ENCODE results near the gene GRIN2A. TPM values are rescaled to one million over a fixed set of nuclear protein-coding genes. Genes with fewer than 3 reads are reported as not detected.

The GRIN2A gene
- total RNA-seq, 2 donors from 2014 or later, result not detected

DNA sequence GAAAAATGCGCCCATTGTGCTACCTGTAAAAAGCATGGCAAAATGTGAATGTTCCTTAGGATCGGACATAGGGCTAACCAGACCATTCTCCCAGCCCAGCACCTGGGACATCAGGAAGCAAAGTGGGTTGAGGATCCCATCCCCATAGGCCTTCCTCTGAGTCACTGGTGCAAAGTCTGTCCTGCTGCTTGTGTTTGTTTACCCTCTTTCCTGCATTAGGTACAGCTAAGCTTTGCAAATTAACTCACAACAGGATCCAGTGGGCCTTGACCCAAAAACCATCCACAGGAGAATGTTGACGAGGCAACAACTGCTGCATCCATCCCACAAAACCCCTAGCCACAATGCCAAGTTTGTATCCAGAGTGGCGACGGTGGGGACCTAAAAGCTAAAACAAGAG, 106.2 kb downstream of the GRIN2A start:
- no peaks in the 10 kb centered on the region for H3K36me3 Mint-ChIP-seq (ENCODE audit: low read depth)
- H3K4me1 Mint-ChIP-seq, result no peaks in the 10 kb centered on the region
- no peak for ATAC-seq (replicated peaks)
- peaks cover 3% of the 10 kb centered on the region for H3K27me3 Mint-ChIP-seq
- no peak overlapping the region for H3K4me3 Mint-ChIP-seq
- H3K9me3 Mint-ChIP-seq, result no peaks in the 10 kb centered on the region
- H3K27ac Mint-ChIP-seq, result no peak overlapping the region

DNA sequence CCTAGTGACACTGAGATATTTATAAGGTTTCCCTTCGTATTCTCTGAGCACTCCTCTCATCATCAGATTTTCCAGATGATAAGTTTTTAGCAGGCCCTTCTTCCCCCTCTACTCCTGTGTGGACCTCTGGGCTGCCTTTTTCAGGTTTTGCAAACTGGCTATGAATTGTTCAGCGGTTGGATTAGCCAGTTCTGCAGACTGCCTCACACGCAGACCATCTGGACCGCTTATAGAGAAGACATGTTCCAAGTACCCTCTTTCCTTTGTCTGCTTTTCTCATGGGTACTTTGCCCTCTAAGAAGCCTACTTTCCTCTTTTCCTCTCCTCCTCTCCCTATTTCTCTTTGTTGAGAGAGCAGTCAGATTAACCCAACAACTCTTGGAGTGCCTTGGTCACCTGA, 111.6 kb downstream of the GRIN2A start:
- Mint-ChIP-seq H3K9me3 (peaks cover 6% of the 10 kb centered on the region), H3K4me3 (no peak overlapping the region)
- ATAC-seq (replicated peaks), result no peak

DNA sequence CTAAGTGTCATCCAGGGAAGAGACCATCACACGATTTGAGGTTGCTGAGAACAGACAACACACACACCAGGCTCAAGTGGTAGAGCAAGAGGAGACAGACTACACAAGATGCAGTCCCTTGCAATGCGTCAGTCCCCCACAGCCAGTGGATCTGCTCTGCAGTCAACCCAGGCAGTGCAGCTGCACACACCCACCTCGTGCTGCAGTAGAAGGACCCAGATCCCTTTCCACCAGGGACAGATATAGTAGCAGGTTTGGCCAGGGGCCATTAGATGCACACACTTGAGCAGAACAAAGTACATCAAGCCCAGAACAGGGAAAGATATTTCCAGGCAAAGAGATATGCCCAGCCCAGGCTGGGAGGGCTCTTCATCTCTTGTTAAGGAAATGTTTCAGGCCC, 112.9 kb downstream of the GRIN2A start:
- peaks cover 6% of the 10 kb centered on the region for H3K9me3 Mint-ChIP-seq
- no peak for ATAC-seq (replicated peaks)
- peaks cover 9% of the 10 kb centered on the region for H3K27me3 Mint-ChIP-seq
- H3K27ac Mint-ChIP-seq, result no peak overlapping the region
- H3K4me3 Mint-ChIP-seq, result no peak overlapping the region
- no peaks in the 10 kb centered on the region for H3K36me3 Mint-ChIP-seq (ENCODE audit: low read depth)
- H3K4me1 Mint-ChIP-seq, result no peaks in the 10 kb centered on the region

More for the DNA sequence above, 111.6 kb downstream of the GRIN2A start:
- H3K4me1 Mint-ChIP-seq, result no peaks in the 10 kb centered on the region
- H3K36me3 Mint-ChIP-seq (ENCODE audit: low read depth), result no peaks in the 10 kb centered on the region
- peaks cover 9% of the 10 kb centered on the region for H3K27me3 Mint-ChIP-seq
- H3K27ac Mint-ChIP-seq, result no peak overlapping the region

DNA sequence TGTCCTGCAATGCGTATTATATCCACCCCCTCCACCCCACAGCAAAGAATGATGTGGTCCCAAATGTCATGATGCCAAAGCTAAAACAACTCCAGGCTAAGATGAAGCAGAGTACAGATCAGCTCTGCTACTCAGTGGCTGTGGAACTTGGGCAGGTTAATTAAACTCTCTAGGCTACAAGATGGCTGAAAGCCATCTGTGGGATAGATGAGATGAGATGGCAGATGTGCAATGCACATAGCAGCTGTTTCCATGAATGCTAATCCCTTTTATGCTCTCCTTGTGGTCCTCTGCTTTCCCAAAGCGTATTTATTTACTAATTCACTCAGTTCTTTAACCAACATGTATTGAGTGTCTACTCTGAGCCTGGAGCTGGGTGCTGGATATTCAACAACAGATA, 114.4 kb downstream of the GRIN2A start:
- no peaks in the 10 kb centered on the region for H3K36me3 Mint-ChIP-seq (ENCODE audit: low read depth)
- H3K9me3 Mint-ChIP-seq, result peaks cover 6% of the 10 kb centered on the region
- no peak for ATAC-seq (replicated peaks)
- no peaks in the 10 kb centered on the region for H3K4me1 Mint-ChIP-seq
- peaks cover 9% of the 10 kb centered on the region for H3K27me3 Mint-ChIP-seq
- no peak overlapping the region for H3K27ac Mint-ChIP-seq
- H3K4me3 Mint-ChIP-seq, result no peak overlapping the region

DNA sequence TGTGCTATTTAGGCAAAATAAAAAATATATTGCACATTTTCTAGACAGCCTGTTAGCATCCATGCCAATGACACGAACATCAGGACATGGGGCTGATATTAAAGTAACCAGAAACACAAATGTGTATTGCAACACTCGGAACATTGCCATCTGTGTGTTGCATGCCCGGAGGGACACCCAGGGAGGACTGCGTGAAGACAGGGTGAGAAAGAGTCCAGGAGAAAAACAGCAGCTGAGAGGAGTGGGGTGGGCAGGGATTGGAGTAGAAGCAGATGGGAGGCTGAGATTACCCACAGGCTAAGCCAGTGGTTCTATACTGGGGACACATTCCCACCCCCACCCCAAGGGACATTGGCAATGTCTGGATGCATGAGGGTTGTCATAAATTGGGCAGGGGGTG, 114.8 kb downstream of the GRIN2A start:
- H3K27ac Mint-ChIP-seq, result no peak overlapping the region
- H3K4me3 Mint-ChIP-seq, result no peak overlapping the region
- H3K4me1 Mint-ChIP-seq, result no peaks in the 10 kb centered on the region
- no peak for ATAC-seq (replicated peaks)
- no peaks in the 10 kb centered on the region for H3K36me3 Mint-ChIP-seq (ENCODE audit: low read depth)
- H3K27me3 Mint-ChIP-seq, result peaks cover 9% of the 10 kb centered on the region
- peaks cover 6% of the 10 kb centered on the region for H3K9me3 Mint-ChIP-seq

DNA sequence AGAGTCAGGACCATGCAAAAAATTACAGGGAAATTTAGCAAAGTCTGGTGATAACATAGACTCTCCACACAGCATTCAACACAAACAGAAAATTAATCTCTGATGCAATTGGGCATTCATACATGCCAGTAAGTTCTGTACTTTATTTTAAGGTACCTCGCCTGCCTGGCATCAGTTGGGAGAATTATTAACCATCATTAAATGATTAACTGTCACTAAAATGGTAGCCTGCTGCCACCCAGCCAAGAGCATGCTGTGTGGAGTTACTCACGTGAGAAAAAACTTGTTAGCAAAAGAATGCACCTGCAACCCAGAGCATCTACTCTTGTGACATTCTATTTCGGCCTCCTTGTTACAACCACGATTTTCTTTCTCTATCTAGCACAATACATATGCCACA, 117.2 kb downstream of the GRIN2A start:
- ATAC-seq (replicated peaks), result no peak
- Mint-ChIP-seq H3K9me3 (peaks cover 6% of the 10 kb centered on the region), H3K27me3 (peaks cover 7% of the 10 kb centered on the region), H3K4me3 (no peak overlapping the region), H3K27ac (no peak overlapping the region), H3K36me3 (ENCODE audit: low read depth) (no peaks in the 10 kb centered on the region), H3K4me1 (no peaks in the 10 kb centered on the region)

DNA sequence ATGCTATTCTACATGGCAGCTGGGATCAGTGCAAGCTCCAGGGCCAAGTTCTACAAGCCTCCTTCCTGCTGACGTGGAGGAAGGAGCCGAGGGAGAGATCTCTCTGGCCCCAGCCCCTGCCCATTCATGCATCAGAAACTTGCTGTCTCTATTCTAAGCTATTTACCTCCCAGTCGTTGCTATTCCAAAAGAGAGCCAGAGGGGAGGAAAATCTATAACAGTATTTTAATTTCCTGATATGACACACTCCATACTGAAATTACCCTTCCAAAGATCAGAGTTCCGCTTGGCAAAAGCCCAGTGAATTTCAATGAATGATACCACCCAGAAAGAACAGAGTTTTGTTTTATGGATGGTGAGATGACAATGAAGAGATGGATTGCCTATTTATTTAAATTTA, 133.4 kb downstream of the GRIN2A start:
- no peaks in the 10 kb centered on the region for H3K36me3 Mint-ChIP-seq (ENCODE audit: low read depth)
- ATAC-seq (replicated peaks), result no peak
- H3K4me3 Mint-ChIP-seq, result no peak overlapping the region
- H3K4me1 Mint-ChIP-seq, result no peaks in the 10 kb centered on the region
- H3K27ac Mint-ChIP-seq, result no peak overlapping the region
- H3K9me3 Mint-ChIP-seq, result peaks cover 9% of the 10 kb centered on the region
- H3K27me3 Mint-ChIP-seq, result peaks cover 19% of the 10 kb centered on the region

DNA sequence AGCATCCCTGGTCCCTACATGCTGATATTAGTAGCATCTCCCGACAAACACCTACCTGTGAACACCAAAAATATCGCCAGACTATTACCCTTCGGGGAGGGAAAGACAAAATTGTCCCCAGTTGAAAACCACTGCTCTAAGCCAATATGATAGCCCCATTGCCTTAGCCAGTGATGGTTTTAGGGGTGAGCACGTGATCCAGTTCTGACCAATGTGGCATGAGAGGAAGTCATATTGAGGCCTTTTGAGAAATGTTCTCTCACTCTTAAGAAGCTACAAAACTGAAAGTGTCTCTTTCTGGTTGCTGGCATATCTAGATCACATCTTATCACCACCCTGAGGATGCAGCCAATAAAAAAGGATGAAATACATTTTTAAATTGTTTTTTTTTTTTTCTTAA, 136.3 kb downstream of the GRIN2A start:
- no peak for ATAC-seq (replicated peaks)
- Mint-ChIP-seq H3K27ac (no peak overlapping the region), H3K27me3 (peaks cover 11% of the 10 kb centered on the region), H3K4me1 (no peaks in the 10 kb centered on the region), H3K9me3 (peaks cover 4% of the 10 kb centered on the region), H3K4me3 (no peak overlapping the region), H3K36me3 (ENCODE audit: low read depth) (no peaks in the 10 kb centered on the region)

DNA sequence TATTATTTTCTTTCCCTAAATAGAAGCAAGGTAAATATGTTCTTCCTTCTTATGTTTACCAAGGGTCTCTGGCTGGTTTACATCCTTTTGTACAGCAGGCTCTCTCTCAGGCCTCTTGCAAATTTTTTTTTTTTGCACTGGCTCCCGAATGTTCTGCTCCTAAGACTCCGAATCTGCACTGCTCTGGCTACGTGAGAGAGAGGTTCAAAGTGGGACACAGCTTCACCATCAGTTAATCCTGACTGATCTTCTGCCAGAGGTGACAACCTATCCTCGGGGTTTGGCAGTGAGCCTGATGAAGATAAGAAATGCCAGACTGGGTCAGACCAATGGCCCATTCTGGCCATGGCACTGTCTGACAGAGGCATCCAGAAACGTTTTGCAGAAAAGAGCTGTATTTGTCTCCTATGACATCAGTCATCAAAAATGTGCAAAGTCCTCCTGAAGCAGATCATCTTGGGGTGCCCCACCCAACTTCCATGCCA, 136.9 kb downstream of the GRIN2A start:
- H3K27ac Mint-ChIP-seq, result no peak overlapping the region
- H3K4me1 Mint-ChIP-seq, result no peaks in the 10 kb centered on the region
- H3K4me3 Mint-ChIP-seq, result no peak overlapping the region
- H3K27me3 Mint-ChIP-seq, result peaks cover 11% of the 10 kb centered on the region
- no peak for ATAC-seq (replicated peaks)
- H3K9me3 Mint-ChIP-seq, result peaks cover 4% of the 10 kb centered on the region
- H3K36me3 Mint-ChIP-seq (ENCODE audit: low read depth), result no peaks in the 10 kb centered on the region

DNA sequence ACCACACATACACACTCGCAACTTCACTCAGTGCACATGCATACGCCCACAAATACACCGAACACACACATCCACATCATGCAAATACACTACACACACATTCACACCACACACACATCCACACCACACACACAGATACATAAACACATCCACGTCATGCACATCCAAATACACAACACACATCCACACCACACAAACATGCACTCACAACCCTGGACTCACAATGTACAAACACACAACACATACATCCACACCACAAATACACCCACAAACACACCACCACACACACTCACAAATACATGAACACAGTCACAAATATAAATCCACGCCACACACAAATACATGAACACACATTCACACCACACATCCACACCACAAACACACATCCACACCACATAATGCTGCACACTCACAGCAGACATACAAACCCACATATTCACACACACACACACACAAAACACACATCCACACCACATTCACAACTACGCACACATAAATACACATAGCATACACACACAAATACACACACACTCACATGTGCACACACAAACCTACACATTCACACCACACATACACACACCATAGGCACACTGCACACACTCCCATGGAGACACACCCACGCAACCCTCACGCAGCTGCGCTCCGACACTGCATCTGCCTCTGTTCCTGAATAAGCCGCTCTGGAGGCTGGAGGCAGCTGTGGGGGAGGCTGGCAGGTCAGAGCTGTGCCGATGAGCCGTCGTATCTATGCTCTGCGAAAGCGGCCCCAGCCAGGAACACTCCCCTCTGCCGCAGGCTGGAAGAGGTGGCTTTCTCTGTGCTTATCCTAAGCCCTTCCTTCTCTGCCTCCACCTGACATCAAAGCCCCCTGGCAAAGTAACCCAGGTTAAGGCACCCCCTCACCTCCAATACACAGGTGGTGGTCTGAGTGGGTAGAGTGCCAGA, 141.8 kb downstream of the GRIN2A start:
- Mint-ChIP-seq H3K27ac (no peak overlapping the region), H3K27me3 (peaks cover 3% of the 10 kb centered on the region), H3K36me3 (ENCODE audit: low read depth) (no peaks in the 10 kb centered on the region), H3K4me1 (no peaks in the 10 kb centered on the region), H3K4me3 (no peak overlapping the region), H3K9me3 (no peaks in the 10 kb centered on the region)
- ATAC-seq (replicated peaks), result no peak

DNA sequence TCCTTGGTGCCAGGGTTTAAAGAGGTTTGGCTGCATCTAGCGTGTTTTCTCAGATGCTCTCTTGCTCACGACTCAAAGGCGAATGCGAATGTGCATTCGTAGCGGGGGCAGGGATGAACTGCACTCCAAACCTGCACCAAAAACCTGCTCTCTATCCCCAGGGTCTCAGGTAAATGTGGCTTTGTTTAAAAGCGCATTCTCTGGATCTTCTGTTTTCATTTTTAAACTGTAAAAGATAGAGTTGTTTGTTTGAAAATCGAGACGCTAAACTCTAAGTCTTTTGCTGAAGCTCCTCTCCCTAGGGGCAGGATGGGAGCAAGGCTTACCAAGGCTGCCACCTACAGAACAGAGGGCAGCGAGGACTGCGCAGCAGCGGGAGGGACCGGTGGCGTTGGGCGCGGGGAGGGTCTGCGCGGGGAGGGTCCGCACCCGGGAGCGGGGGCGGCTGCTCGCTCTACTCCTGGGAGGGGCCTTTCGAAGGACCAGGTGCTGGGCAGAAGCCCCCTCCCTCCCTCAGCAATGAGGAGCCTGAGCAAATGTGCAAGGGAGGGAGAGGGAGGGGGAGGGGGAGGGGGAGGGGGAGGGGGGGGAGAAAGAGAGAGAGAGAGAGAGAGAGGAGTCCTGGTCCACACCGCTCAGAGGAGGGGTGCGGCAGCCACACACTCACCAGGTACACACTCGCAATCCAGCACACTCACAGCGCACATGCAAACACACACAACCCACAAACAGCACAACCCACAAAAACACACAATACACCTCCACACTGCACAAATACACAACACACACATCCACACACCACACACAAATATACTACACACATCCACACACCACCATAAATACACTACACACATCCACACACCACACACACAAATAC, 142.8 kb downstream of the GRIN2A start:
- Mint-ChIP-seq H3K9me3 (no peaks in the 10 kb centered on the region), H3K27me3 (peaks cover 3% of the 10 kb centered on the region), H3K36me3 (ENCODE audit: low read depth) (no peaks in the 10 kb centered on the region), H3K27ac (no peak overlapping the region), H3K4me1 (no peaks in the 10 kb centered on the region), H3K4me3 (no peak overlapping the region)
- no peak for ATAC-seq (replicated peaks)

DNA sequence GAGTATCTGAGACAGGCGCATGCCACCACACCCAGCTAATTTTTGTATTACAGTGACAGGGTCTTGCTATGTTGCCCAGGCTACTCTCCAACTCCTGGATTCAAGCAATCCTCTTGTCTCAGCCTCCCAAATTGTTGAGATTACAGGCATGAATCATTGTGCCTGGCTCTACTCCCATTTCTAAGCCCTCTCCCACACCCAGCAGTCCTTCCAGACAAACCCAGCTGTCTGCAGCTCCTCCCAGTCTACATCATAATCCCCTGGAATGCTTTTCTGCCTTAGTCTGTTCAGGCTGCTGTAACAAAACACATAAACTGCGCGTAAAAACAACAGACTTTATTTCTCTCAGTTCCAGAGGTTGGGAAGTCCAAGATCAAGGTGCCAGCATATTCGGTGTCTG, 144.5 kb downstream of the GRIN2A start:
- no peak for ATAC-seq (replicated peaks)
- H3K4me1 Mint-ChIP-seq, result no peaks in the 10 kb centered on the region
- no peak overlapping the region for H3K4me3 Mint-ChIP-seq
- no peaks in the 10 kb centered on the region for H3K9me3 Mint-ChIP-seq
- no peak overlapping the region for H3K27ac Mint-ChIP-seq
- H3K36me3 Mint-ChIP-seq (ENCODE audit: low read depth), result no peaks in the 10 kb centered on the region
- peaks cover 3% of the 10 kb centered on the region for H3K27me3 Mint-ChIP-seq

DNA sequence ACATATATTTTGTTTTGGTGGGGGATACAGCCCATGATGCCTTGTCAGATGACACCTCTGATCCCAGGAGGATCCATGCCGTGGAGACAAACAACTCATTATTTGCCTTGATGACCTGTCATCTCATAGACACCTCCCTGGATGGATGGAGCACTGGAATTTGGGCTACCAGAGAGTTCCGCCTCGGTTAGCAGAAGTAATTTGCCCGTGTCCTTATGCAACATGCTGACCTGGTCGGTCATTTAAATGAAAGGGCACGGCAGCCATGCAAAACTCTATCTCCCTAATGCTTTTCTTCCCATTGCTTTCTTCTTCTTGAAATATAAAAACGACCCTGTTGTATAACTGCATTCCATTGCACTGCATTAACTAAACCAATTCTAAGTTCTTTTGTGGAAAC, 145.3 kb downstream of the GRIN2A start:
- ATAC-seq (replicated peaks), result no peak

DNA sequence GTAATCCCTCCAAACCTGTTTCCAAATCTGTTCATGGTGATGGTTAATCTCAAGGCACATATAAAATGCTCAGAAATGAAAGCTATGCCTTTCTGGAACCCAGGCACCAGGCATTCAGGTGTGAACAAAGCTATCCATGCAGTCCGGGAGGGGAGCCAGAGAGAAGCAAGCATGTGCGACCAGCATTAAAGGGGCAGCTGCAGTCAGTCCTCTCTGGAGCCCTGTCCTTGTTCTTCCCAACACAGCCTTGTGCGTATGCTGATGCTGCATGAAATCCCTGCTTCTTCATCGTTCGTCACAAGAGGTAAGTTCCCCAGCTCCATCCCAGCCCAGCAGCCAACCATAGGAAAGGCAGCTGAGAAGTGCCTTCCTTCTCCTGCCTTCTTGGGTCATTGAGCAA, 148.7 kb downstream of the GRIN2A start:
- no peak overlapping the region for H3K4me3 Mint-ChIP-seq
- H3K4me1 Mint-ChIP-seq, result no peaks in the 10 kb centered on the region
- H3K36me3 Mint-ChIP-seq (ENCODE audit: low read depth), result no peaks in the 10 kb centered on the region
- peaks cover 3% of the 10 kb centered on the region for H3K27me3 Mint-ChIP-seq
- no peak for ATAC-seq (replicated peaks)
- no peak overlapping the region for H3K27ac Mint-ChIP-seq
- no peaks in the 10 kb centered on the region for H3K9me3 Mint-ChIP-seq

More for the DNA sequence above, 145.3 kb downstream of the GRIN2A start:
- Mint-ChIP-seq H3K9me3 (no peaks in the 10 kb centered on the region), H3K4me3 (no peak overlapping the region), H3K36me3 (ENCODE audit: low read depth) (no peaks in the 10 kb centered on the region), H3K27me3 (peaks cover 3% of the 10 kb centered on the region), H3K4me1 (no peaks in the 10 kb centered on the region), H3K27ac (no peak overlapping the region)

DNA sequence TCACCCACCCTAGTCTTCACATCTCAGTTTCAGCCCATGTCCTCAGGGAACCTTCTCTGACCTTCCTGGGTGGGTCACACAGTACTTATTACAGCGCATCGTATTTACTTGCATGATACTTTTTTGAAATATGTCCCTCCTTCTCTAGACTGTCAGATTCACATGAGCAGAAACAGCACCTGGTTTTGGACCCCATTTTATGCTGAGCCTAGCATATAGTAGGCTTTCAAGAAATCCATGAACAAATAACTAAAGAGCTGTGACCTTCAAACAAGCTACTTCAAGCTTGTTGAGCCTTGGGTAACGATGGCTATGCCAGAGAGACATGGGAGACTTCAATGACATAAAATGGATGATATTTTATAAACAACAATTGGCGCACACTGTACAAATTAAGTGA, 150.3 kb downstream of the GRIN2A start:
- H3K4me1 Mint-ChIP-seq, result no peaks in the 10 kb centered on the region
- H3K36me3 Mint-ChIP-seq (ENCODE audit: low read depth), result no peaks in the 10 kb centered on the region
- ATAC-seq (replicated peaks), result no peak
- no peak overlapping the region for H3K27ac Mint-ChIP-seq
- H3K27me3 Mint-ChIP-seq, result no peaks in the 10 kb centered on the region
- H3K9me3 Mint-ChIP-seq, result no peaks in the 10 kb centered on the region
- H3K4me3 Mint-ChIP-seq, result no peak overlapping the region

Data from activated T-helper 17 cell treated with anti-CD3 and anti-CD28 coated beads, Interleukin-2, amount 50 U/mL, for 72 hours (primary cell).